HG03565 (cell line): ENCODE measurements around the gene CCDC61.

Experiments used
- ATAC-seq: cut with Tn5 transposase; IDR thresholded peaks from one replicate; pipeline ENCODE4 v1.9.1; 2021; ENCODE audit warnings: mild to moderate bottlenecking, moderate library complexity; ENCODE audit not compliant: unreplicated experiment

CCDC61 gene

GRCh38 chr19:46015687-46016425 is 20.6 kb downstream of the CCDC61 start:
- ATAC-seq, result no peak

GRCh38 chr19:46016426-46017094 is 21.3 kb downstream of the CCDC61 start:
- ATAC-seq, result peak; percentile 43

GRCh38 chr19:46017095-46017429 is 21.8 kb downstream of the CCDC61 start:
- no peak for ATAC-seq

GRCh38 chr19:46017874-46018675 is 22.8 kb downstream of the CCDC61 start:
- no peak for ATAC-seq

- ATAC-seq, result no peak
Measured at GRCh38 chr19:46018729-46019251, 23.5 kb downstream of the CCDC61 start.

- ATAC-seq, result no peak
Measured at GRCh38 chr19:46019270-46019669, 24.0 kb downstream of the CCDC61 start.

- no peak for ATAC-seq
Measured at GRCh38 chr19:46020819-46021125, 25.5 kb downstream of the CCDC61 start.

GRCh38 chr19:46021531-46022041 is 26.3 kb downstream of the CCDC61 start:
- no peak for ATAC-seq

- ATAC-seq, result no peak
Measured at GRCh38 chr19:46022061-46022430, 26.8 kb downstream of the CCDC61 start.

GRCh38 chr19:46022431-46023310 is 27.4 kb downstream of the CCDC61 start, which contains the start of gene PGLYRP1:
Gene PGLYRP1 (minus strand): TSS chr19:46023053. CDS start chr19:46023021, 32 bp downstream.
- no peak for ATAC-seq

GRCh38 chr19:46023311-46023779 is 28.1 kb downstream of the CCDC61 start:
- ATAC-seq, result no peak

- ATAC-seq, result no peak
Measured at GRCh38 chr19:46025835-46026234, 30.6 kb downstream of the CCDC61 start.

GRCh38 chr19:46030812-46031550 is 35.7 kb downstream of the CCDC61 start:
- ATAC-seq, result no peak

- no peak for ATAC-seq
Measured at GRCh38 chr19:46031781-46032596, 36.7 kb downstream of the CCDC61 start.

- no peak for ATAC-seq
Measured at GRCh38 chr19:46032597-46033025, 37.3 kb downstream of the CCDC61 start.

- no peak for ATAC-seq
Measured at GRCh38 chr19:46033401-46033800, 38.1 kb downstream of the CCDC61 start.

- no peak for ATAC-seq
Measured at GRCh38 chr19:46035546-46035945, 40.3 kb downstream of the CCDC61 start.

GRCh38 chr19:46035986-46036743 is 40.9 kb downstream of the CCDC61 start:
- ATAC-seq, result no peak
